ENCODE measurements around the gene CELA2B. TPM values are rescaled to one million over a fixed set of nuclear protein-coding genes. Genes with fewer than 3 reads are reported as not detected.

Gene CELA2B
- total RNA-seq, 3 donors from 2014 or later: not detected

DNA sequence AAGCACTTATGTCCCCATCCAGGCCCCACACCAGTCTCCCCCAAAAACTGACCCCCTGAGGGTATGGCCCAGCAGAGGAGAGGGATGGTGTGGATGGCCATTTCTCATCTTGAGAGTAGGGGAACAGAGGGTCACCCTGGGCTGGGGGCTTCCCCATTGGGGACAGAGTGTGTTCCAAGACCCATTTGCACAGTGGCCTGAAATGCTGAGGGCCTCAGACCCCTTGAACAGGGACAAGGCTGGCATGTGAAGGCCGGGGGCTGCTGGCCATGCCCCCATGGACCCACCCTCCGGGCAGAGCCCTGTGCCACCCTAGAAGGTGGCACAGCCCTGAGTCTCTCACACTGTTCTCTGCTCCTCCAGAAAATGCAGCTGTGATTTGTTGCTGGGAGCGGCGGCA, 29.7 kb upstream of the CELA2B start:
- Histone ChIP-seq H3K27me3 (no peaks in the 10 kb centered on the region), H3K36me3 (no peaks in the 10 kb centered on the region), H3K4me3 (no peak overlapping the region), H3K4me1 (no peaks in the 10 kb centered on the region), H3K27ac (no peak overlapping the region), H3K9me3 (no peaks in the 10 kb centered on the region)
- no peak for TF ChIP-seq POLR2AphosphoS5 (IDR thresholded peaks at IDR 0.05)
- no peak for TF ChIP-seq POLR2A (IDR thresholded peaks at IDR 0.05)
- TF ChIP-seq, protein P1, sequence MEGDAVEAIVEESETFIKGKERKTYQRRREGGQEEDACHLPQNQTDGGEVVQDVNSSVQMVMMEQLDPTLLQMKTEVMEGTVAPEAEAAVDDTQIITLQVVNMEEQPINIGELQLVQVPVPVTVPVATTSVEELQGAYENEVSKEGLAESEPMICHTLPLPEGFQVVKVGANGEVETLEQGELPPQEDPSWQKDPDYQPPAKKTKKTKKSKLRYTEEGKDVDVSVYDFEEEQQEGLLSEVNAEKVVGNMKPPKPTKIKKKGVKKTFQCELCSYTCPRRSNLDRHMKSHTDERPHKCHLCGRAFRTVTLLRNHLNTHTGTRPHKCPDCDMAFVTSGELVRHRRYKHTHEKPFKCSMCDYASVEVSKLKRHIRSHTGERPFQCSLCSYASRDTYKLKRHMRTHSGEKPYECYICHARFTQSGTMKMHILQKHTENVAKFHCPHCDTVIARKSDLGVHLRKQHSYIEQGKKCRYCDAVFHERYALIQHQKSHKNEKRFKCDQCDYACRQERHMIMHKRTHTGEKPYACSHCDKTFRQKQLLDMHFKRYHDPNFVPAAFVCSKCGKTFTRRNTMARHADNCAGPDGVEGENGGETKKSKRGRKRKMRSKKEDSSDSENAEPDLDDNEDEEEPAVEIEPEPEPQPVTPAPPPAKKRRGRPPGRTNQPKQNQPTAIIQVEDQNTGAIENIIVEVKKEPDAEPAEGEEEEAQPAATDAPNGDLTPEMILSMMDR (IDR thresholded peaks at IDR 0.05): no peak
- intact Hi-C loops (cut with DNase I; ENCODE audit: low total_unique reads): no loop called here
- no peak for DNase-seq (ENCODE audit: low spot score in 2 of 2)

DNA sequence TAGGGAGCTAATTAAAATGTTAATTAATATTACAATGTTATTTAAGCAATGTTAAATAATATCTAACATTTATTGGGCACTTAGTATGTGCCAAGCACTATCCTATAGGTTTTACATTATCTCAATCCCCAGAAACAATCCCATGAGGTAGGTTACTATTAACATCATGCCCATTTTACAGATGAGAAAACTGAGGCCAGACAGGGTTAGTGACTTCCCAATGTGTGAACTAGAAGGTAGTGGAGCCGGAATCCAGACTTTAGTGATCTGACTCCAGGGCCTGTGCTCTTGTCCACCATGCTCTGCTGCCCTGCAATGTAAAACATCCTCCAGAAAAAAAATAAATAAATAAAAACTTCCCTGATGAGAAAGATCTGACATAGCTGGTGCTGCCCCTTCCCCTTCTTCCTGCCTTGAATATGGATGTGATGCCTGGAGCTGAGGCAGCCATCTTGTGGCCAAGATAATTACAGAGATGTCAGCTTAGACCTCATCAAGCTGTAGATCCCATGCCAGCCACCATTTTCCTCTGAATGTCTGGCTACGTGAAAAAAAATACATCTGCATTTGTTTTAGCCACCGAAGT, 26.9 kb upstream of the CELA2B start:
- no peaks in the 10 kb centered on the region for H3K36me3 ChIP-seq
- no peaks in the 10 kb centered on the region for H3K9me3 ChIP-seq
- no peaks in the 10 kb centered on the region for H3K27me3 ChIP-seq
- no peak overlapping the region for H3K4me3 ChIP-seq
- H3K4me1 ChIP-seq: no peaks in the 10 kb centered on the region
- intact Hi-C loops (cut with DNase I; ENCODE audit: low total_unique reads): no loop called here
- TF ChIP-seq POLR2A (IDR thresholded peaks at IDR 0.05): no peak
- TF ChIP-seq, protein P1 (IDR thresholded peaks at IDR 0.05): no peak
- H3K27ac ChIP-seq: no peak overlapping the region
- no peak for DNase-seq (ENCODE audit: low spot score in 2 of 2)

DNA sequence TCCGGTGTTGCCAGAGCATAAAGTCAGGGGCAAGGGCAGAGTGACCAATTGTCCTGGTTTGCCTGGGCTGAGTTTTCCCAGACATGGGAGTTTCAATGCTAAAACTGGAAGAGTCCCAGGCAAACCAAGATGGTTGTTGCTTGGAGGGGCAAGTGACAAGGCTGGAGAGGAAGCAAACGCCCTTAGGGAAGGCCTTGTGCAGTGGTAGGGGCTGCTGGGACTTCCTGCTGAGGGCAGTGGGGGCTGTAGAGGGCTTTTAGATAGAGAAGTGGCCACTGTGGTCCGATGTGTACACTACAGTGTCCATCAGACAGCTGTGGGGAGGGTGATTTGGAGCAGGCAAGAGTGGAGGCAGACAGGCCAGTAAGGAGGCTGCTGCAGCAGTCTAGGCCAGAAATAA, 26.3 kb upstream of the CELA2B start:
- no peak for DNase-seq (ENCODE audit: low spot score in 2 of 2)
- H3K36me3 ChIP-seq: no peaks in the 10 kb centered on the region
- H3K27ac ChIP-seq: no peak overlapping the region
- no peak overlapping the region for H3K4me3 ChIP-seq
- TF ChIP-seq POLR2AphosphoS5 (IDR thresholded peaks at IDR 0.05) (no peak), POLR2A (IDR thresholded peaks at IDR 0.05) (no peak)
- TF ChIP-seq, protein P1 (IDR thresholded peaks at IDR 0.05): no peak
- H3K27me3 ChIP-seq: no peaks in the 10 kb centered on the region
- intact Hi-C loops (cut with DNase I; ENCODE audit: low total_unique reads): no loop called here
- no peaks in the 10 kb centered on the region for H3K9me3 ChIP-seq
- no peaks in the 10 kb centered on the region for H3K4me1 ChIP-seq

DNA sequence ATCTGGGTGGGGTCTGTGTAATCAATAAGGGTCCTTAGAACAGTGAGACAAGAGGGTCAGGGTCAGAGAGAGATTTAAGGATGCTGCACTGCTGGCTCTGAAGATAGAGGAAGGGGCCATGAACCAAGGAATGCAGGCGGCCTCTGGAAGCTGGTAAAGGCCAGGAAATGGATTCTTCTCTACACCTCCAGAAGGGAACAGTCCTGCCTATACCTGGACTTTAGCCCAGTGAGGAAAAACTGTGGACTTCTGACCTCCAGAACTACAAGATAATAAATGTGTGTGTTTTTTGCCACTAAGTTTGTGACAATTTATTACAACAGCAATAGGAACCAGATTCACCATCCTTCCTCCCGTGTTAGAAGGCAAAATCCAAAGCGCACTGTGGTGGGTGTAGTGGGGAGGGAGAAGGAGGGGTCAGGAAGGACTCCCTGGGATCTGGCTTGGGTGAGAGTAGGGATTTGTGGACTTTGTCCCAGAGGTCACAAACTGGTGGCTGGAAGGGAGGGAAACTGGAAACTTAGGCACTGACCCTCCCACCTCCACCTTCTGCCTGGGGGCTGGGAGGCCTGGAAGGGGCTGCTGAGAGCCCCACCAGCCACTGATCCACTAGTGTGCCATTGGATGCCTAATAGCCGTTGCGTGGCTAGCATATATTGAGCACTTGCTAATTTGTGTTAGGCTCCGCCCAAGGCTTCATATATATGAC, 24.7 kb upstream of the CELA2B start:
- intact Hi-C loops (cut with DNase I; ENCODE audit: low total_unique reads): no loop called here
- Histone ChIP-seq H3K36me3 (no peaks in the 10 kb centered on the region), H3K27me3 (no peaks in the 10 kb centered on the region), H3K27ac (no peak overlapping the region), H3K4me1 (no peaks in the 10 kb centered on the region), H3K4me3 (no peak overlapping the region), H3K9me3 (no peaks in the 10 kb centered on the region)
- TF ChIP-seq POLR2A (IDR thresholded peaks at IDR 0.05) (no peak), POLR2AphosphoS5 (IDR thresholded peaks at IDR 0.05) (no peak)
- TF ChIP-seq, protein P1 (IDR thresholded peaks at IDR 0.05): no peak
- no peak for DNase-seq (ENCODE audit: low spot score in 2 of 2)

DNA sequence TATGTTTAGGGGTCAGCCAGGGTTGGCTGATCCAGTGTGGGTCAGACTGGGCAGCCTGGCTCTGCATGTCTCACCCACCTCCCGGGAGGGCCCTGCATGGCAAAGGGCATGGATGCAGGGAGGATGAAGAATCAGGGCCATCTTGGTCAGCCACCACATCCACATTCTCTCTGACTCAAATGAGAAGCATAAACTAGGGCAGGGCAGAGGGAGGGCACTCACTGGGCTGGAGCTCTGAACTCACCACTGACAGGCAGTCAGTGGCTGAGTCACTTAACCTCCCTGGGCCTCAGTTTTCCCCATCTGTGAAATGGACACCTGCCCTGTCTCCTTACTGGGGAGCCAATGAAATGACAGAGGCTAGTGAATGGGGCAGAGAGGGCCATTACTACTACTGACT, 23.7 kb upstream of the CELA2B start:
- no peak overlapping the region for H3K4me3 ChIP-seq
- H3K27me3 ChIP-seq: no peaks in the 10 kb centered on the region
- no peaks in the 10 kb centered on the region for H3K4me1 ChIP-seq
- DNase-seq (ENCODE audit: low spot score in 2 of 2): no peak
- intact Hi-C loops (cut with DNase I; ENCODE audit: low total_unique reads): no loop called here
- no peaks in the 10 kb centered on the region for H3K9me3 ChIP-seq
- no peak overlapping the region for H3K27ac ChIP-seq
- TF ChIP-seq, protein P1 (IDR thresholded peaks at IDR 0.05): no peak
- TF ChIP-seq POLR2AphosphoS5 (IDR thresholded peaks at IDR 0.05) (no peak), POLR2A (IDR thresholded peaks at IDR 0.05) (no peak)
- H3K36me3 ChIP-seq: no peaks in the 10 kb centered on the region

Data from breast epithelium (tissue), 4 donors.